DMS153 treated with DMSO at 0.1 percent for 48 hours (cell line): ENCODE measurements around the gene GRAP2.
"Not testable (repeated sequence)": the region's sequence is repeated elsewhere in the genome, so short reads cannot be mapped to it uniquely, and the experiment has no call there.

Source experiments
- DNase-seq: peaks from one replicate; lab custom pipeline; 2025; ENCODE audit not compliant: unreplicated experiment; lab: John Stamatoyannopoulos, UW

GRAP2 gene

DNA sequence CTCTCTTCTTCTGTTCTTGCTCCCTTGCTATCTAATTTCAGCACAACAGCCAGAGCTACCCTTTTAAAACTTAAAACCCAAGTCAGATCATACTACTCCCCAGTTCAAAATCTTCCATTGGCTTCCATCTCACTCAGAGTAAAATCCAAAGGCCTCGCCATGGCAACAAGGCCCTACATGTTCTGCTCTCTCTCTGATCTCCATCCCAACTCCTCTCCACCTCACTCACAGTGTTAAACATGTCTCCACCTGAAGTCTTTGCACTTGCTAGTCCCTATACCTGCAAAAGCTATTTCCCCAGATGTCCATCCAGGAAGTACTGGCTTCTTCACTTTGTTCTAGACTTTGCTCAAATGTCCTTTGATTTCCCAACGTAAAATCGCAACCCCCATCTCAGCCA lies 3.0 kb upstream of the GRAP2 start:
- DNase-seq = no peak

- no peak for DNase-seq
Observed at GRCh38 chr22:39898997-39899396, 1.9 kb upstream of the GRAP2 start.

- no peak for DNase-seq
Observed at GRCh38 chr22:39901565-39902146, 772 bp downstream of the GRAP2 start.

GRCh38 chr22:39904024-39904423 lies 3.1 kb downstream of the GRAP2 start:
- DNase-seq = not testable (repeated sequence)

DNA sequence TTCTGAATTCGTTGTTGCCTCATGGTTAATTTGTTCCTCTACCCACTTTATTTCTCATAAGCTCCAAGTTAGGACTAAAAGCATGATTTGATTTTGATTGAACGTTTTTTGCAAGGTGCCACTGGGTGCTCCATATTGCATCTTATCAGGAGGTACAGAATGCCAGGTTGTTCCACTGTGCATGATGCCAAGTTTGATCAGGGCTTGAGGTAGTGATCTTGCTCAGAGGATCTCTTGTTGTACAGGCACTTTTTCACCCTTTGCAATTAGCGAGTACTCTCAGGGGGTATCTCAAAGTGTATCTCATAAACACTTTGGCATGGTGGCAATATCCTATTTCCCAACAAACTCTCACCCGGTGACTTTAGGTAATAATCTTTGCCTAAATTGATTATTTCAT lies 4.0 kb downstream of the GRAP2 start:
- no peak for DNase-seq

GRCh38 chr22:39905687-39906086 lies 4.8 kb downstream of the GRAP2 start:
- DNase-seq = no peak

DNA sequence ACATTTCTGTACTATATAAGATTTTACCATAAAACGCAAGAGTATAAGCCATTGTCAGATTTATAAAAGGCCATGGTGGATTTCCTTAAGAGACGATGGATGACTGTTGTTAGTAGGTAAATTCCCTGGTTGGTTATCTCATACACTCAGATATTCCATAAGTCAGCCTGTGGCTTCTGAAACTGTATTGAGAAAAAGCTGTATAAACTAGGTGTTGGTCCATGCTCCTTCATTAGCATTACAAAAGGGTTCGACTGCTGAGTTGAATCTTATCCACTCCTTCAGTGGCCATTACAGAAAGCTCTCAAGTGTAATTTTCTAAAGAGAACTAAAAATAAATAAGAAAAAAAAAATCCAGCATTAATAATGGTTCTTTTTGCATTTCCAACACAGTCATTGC lies 5.3 kb downstream of the GRAP2 start:
- DNase-seq = no peak

DNA sequence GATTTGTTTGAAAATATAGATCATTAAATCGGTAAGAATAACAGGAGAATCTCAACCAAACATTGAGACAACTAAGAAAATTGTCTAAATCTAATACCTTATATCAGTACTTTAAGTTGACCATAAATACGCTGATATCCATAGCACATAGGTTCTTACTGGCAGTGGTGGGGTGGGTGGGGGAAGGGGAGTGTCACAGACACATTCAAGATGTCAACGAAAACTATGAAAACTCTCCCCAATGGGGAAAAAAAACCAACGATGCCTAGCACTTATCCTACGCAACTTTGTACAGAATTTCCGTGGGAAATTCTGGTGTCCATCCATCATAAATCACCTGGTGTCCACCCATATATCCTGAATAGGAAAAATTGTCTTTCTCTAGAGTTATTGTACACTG lies 6.2 kb downstream of the GRAP2 start:
- no peak for DNase-seq

GRCh38 chr22:39907605-39908097 lies 6.8 kb downstream of the GRAP2 start:
- no peak for DNase-seq

- no peak for DNase-seq
Observed at GRCh38 chr22:39908136-39908535, 7.3 kb downstream of the GRAP2 start.

GRCh38 chr22:39908737-39909136 lies 7.9 kb downstream of the GRAP2 start:
- no peak for DNase-seq

GRCh38 chr22:39910876-39911613 lies 10.2 kb downstream of the GRAP2 start:
- no peak for DNase-seq

DNA sequence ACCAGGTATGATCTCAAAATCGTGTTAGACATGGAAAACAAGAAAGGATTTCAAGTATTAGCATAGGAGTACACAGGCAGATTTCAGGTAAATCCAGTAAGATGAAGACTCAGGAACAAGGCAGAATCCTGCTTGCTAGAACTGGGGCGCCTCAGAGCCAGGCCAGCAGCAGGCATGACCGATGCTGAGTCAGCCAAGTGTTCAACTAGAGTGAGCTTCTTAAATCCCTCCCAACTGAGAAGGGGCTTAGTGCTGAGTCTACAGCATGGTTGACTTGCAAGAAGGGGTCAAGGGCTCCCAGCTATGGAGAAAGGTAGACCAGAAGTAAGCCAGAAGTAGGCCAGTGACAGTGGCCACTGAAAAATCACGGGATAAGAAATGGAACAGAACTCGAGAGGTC lies 12.4 kb downstream of the GRAP2 start:
- no peak for DNase-seq

- DNase-seq = no peak
Observed at GRCh38 chr22:39913886-39914285, 13.0 kb downstream of the GRAP2 start.

GRCh38 chr22:39914584-39914983 lies 13.7 kb downstream of the GRAP2 start:
- DNase-seq = no peak

DNA sequence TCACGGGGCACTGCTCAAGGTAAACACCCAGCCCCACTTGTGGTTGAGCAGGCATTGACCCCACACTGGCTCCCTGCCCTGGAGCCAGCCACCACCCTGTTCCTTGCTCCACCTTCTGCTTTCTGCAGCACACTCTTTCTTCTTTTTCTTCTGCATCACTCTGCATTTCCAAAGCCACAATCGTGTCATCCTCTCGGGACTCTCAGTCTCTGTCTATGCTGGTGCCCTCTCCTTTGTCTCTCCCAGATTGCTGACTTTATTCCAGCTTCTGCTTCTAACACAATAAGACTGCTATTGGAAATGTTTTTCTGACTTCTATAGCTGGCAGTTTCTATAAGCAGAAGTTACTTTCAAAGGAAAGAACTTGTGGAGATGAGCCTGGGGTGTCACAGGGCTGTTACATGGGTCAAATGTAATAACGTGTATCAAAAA lies 14.4 kb downstream of the GRAP2 start:
- no peak for DNase-seq

DNA sequence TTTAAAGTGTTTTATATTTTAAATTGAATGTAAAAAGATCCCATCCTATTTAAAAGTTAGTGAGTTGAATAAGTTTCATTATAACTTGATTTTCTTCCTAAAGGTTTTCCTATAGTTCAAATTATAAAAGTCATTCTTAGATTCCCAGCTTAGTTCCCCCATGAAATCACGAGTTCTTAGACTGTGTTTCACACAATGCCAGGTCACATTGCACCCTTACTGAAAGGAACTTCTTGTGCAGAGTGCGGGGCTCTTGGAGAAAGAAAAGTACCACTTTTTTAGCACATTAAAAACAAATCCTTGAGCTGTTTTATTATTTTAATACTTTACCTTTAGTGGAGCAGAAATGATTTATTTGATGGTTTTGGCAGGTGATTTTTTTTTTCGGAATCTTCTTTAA lies 15.6 kb downstream of the GRAP2 start:
- no peak for DNase-seq

DNA sequence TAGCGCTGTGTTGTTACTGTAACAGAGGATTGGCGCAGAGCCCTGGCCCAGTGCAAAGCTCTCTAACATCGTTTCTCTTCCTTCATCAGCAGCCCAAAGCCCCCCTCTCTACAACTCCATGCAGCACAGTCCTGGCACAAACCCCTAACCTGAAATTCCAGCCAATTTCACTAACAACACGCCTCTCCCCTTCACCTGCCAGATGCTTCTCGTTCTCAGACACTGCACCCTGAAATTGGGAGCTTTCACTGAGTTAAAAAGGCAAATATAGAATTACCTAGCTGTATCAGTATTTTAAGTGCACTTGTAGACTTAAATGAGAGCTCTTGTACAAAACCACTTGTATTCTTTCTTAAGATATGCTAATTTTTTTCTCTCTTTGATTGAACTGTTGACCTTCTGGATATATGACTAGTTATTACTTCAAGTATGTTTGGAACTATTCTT lies 16.3 kb downstream of the GRAP2 start:
- no peak for DNase-seq

GRCh38 chr22:39917776-39918495 lies 17.1 kb downstream of the GRAP2 start:
- DNase-seq = no peak

DNA sequence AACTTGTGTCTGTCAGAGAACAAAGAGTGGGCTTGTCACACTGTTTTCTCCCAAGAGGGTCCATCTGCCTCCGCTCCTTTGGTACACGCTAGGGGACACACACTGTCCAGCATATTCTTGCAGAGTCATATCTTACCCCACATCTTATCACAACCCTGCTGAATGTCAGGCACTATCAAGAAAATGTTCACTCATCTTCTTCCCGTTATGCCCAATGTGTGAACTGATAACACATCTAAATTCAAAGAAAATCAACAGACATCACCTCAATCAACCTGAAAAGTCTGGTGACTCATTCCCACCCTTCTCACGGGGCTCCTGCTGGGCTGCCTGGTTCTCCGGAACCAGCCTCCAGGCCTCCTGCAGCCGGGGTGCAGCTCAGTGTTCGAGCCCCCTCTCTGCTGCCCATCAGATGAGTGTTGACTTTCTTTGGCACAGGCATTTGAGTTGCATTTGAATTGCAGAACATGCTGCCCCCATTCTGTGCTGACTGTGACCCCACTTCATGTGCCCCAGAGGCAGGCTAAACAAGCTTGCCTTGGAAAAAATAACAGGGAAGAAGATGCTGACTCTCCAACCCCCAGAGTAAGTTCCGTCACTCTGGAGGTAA lies 19.4 kb downstream of the GRAP2 start:
- DNase-seq = no peak

DNA sequence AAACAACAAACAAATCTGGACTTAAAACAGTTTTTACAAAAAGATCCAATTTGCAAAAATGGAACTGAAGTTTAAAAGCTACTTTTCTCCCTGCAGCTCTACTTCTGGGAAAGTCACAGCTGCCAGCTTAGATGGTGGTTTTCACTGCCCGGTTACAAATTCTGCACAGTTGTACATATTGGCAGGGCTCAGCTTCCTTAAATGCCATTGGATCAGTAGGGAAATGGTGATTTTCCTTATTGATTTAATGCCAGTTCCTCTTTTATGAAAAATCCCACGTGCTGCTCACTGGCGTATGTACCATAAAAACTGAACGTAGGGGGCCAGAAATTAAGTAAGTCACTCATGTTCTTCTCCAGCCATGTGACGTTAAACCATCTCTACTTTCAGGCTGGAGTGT lies 22.8 kb downstream of the GRAP2 start:
- no peak for DNase-seq

DNA sequence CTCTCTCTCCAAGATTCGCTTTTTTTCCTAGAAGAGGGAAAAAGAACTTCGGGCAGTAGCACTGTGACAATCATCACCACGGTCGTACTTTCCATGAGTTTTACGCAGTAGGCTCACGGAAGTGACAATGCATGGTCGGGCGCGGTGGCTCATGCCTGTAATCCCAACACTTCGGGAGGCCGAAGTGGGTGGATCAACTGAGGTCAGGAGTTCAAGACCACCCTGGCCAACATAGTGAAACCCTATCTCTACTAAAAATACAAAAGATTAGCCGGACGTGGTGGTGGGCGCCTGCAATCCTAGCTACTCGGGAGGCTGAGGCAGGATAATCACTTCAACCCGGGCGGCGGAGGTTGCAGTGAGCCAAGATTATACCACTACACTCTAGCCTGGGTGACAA lies 23.4 kb downstream of the GRAP2 start:
- DNase-seq = no peak
